Liver (tissue), 9 donors: Measurements from ENCODE around the gene RHOT1. TPM values are rescaled to one million over a fixed set of nuclear protein-coding genes. Genes with fewer than 3 reads are reported as not detected.

Source experiments
- DNase-seq: peaks from one replicate; pipeline ENCODE4 v3.0.0-alpha.2; 2017; ENCODE audit warnings: low spot score
- H3K27ac ChIP-seq, 2 donors: one replicate each; pipeline ENCODE4 v1.7.0; 2013; ENCODE audit warnings: inconsistent platforms in 2 of 2, low read length in 2 of 2, control low read depth in 1 of 2, low read depth in 1 of 2, mild to moderate bottlenecking in 1 of 2
- H3K27me3 ChIP-seq, 4 donors: one replicate each; pipeline versions ENCODE4 v1.6.1 to v1.7.0; 2013; ENCODE audit warnings: low read length in 3 of 4, inconsistent platforms in 1 of 4, mild to moderate bottlenecking in 1 of 4, moderate library complexity in 1 of 4; ENCODE audit not compliant: control insufficient read depth in 4 of 4, insufficient read depth in 4 of 4
- H3K36me3 ChIP-seq, 4 donors: one replicate each; pipeline versions ENCODE4 v1.6.1 to v1.7.0; 2013; ENCODE audit warnings: low read length in 3 of 4, mild to moderate bottlenecking in 3 of 4, low read depth in 1 of 4, moderate library complexity in 1 of 4; ENCODE audit not compliant: control insufficient read depth in 4 of 4, insufficient read depth in 3 of 4
- H3K4me1 ChIP-seq, 4 donors: one replicate each; pipeline versions ENCODE4 v1.6.1 to v1.7.0; 2013; ENCODE audit warnings: low read length in 3 of 4, mild to moderate bottlenecking in 3 of 4, moderate library complexity in 1 of 4; ENCODE audit not compliant: control insufficient read depth in 4 of 4, insufficient read depth in 4 of 4
- H3K4me3 ChIP-seq, 3 donors: one replicate each; pipeline versions ENCODE4 v1.6.1 to v1.7.0; 2013; ENCODE audit warnings: low read length in 3 of 3, control low read depth in 1 of 3, low read depth in 1 of 3, mild to moderate bottlenecking in 1 of 3
- H3K9ac ChIP-seq, 2 donors: one replicate each; pipeline ENCODE4 v1.7.0; 2013; ENCODE audit warnings: low read length in 2 of 2, mild to moderate bottlenecking in 2 of 2, moderate library complexity in 2 of 2, control low read depth in 1 of 2, low read depth in 1 of 2
- H3K9me3 ChIP-seq, 4 donors: one replicate each; pipeline versions ENCODE4 v1.6.1 to v1.7.0; 2013; ENCODE audit warnings: low read length in 3 of 4; ENCODE audit not compliant: control insufficient read depth in 4 of 4
- EGR1 ChIP-seq, 2 donors: IDR thresholded peaks; 2 replicates each; pipeline ENCODE4 v1.6.1; 2016 to 2018; ENCODE audit warnings: antibody characterized with exemption in 2 of 2, low read depth in 2 of 2
- FOXA1 ChIP-seq: IDR thresholded peaks from 2 replicates; pipeline ENCODE4 v1.6.1; 2016; ENCODE audit warnings: antibody characterized with exemption
- FOXA2 ChIP-seq: IDR thresholded peaks from 2 replicates; pipeline ENCODE4 v1.6.1; 2016; ENCODE audit warnings: antibody characterized with exemption
- GABPA ChIP-seq, 2 donors: IDR thresholded peaks in 1 of 2; conservative IDR thresholded peaks in 1 of 2; 2 replicates each; pipeline ENCODE4 v1.6.1; 2016; ENCODE audit warnings: antibody characterized with exemption in 2 of 2, mild to moderate bottlenecking in 1 of 2, moderate library complexity in 1 of 2
- HNF4A ChIP-seq, 2 donors: conservative IDR thresholded peaks; 2 replicates each; pipeline ENCODE4 v1.6.1; 2016; ENCODE audit warnings: antibody characterized with exemption in 2 of 2, mild to moderate bottlenecking in 2 of 2
- JUND ChIP-seq, 2 donors: IDR thresholded peaks; 2 replicates each; pipeline ENCODE4 v1.6.1; 2016; ENCODE audit warnings: antibody characterized with exemption in 2 of 2
- NR2F2 ChIP-seq: IDR thresholded peaks from 2 replicates; pipeline ENCODE4 v1.6.1; 2016; ENCODE audit warnings: antibody characterized with exemption
- RAD21 ChIP-seq, 2 donors: IDR thresholded peaks; 2 replicates each; pipeline ENCODE4 v1.6.1; 2016; ENCODE audit warnings: antibody characterized with exemption in 2 of 2, mild to moderate bottlenecking in 2 of 2
- RXRA ChIP-seq, 2 donors: IDR thresholded peaks; 2 replicates each; pipeline ENCODE4 v1.6.1; 2017 to 2018; ENCODE audit warnings: antibody characterized with exemption in 2 of 2, mild to moderate bottlenecking in 1 of 2
- SP1 ChIP-seq: IDR thresholded peaks from 2 replicates; pipeline ENCODE4 v1.6.1; 2018; ENCODE audit warnings: antibody characterized with exemption, mild to moderate bottlenecking
- TAF1 ChIP-seq: conservative IDR thresholded peaks from 2 replicates; pipeline ENCODE4 v1.6.1; 2016; ENCODE audit warnings: antibody characterized with exemption, mild to moderate bottlenecking
- YY1 ChIP-seq: IDR thresholded peaks from 2 replicates; pipeline ENCODE4 v1.6.1; 2016; ENCODE audit warnings: antibody characterized with exemption, mild to moderate bottlenecking
- WGBS: extraction: QIAGEN DNeasy Blood & Tissue Kit; methylation state at CpG from one replicate; pipeline ENCODE4 v1.1.7; 2013; 5-methylcytosine and 5-hydroxymethylcytosine counted together
- polyA plus RNA-seq, 2 donors: library from polyadenylated mRNA; stranded (reverse) in 1 of 2; unstranded in 1 of 2; fragments of 200-250 nt in 1 of 2; fragments of >200 nt in 1 of 2; fragmentation: Nextera tagmentation in 1 of 2; extraction: Ambion mirVana in 1 of 2; gene quantifications; one replicate each; pipeline versions ENCODE4 v1.2.1 to v1.2.3, GENCODE V29; 2013 to 2015
- total RNA-seq, 2 donors: library from RNA; depleted of rRNA; stranded (reverse); fragments of >200 nt; gene quantifications; one replicate each; pipeline ENCODE4 v1.2.3, GENCODE V29; 2014
- TF ChIP-seq, protein P1 (sequence below): IDR thresholded peaks from 2 replicates; pipeline ENCODE4 v1.6.1; 2016; ENCODE audit warnings: antibody characterized with exemption
- TF ChIP-seq, protein P2 (sequence below): fragments of 150-350 bp; IDR thresholded peaks from 2 replicates; pipeline ENCODE4 v1.5.1; 2017; ENCODE audit warnings: improper control_type of control experiment, low read depth, low read length; ENCODE audit not compliant: missing input control
- TF ChIP-seq, protein P3 (sequence below): IDR thresholded peaks from 2 replicates; pipeline ENCODE4 v1.6.1; 2016; ENCODE audit warnings: antibody characterized with exemption, mild to moderate bottlenecking
- TF ChIP-seq, protein P4 (sequence below): IDR thresholded peaks from 2 replicates; pipeline ENCODE4 v1.6.1; 2016; ENCODE audit warnings: antibody characterized with exemption
- donor health status: healthy.
- donor health status: healthy.
- donor health status: healthy.
- donor health status: healthy.
- donor health status: healthy.

The RHOT1 gene
- total and polyA plus RNA-seq, 4 donors = 8.1 to 43.4 (median 17.1) TPM

DNA sequence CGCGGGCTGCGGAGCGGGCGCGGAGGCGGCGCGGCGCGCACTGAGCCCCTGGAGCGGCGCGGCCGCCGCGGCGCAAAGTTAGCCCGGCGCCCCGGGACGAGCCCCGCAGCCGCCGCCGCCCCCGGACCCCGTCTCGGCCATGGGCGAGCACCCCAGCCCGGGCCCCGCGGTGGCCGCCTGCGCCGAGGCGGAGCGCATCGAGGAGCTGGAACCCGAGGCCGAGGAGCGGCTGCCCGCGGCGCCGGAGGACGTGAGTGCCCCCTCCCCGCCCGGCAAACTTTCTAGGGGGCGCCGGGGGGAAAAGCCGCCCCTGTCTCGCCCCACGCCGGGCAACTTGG, 123.7 kb downstream of the RHOT1 start (continued):
- TF ChIP-seq JUND (IDR thresholded peaks at IDR 0.05) = no peak

DNA sequence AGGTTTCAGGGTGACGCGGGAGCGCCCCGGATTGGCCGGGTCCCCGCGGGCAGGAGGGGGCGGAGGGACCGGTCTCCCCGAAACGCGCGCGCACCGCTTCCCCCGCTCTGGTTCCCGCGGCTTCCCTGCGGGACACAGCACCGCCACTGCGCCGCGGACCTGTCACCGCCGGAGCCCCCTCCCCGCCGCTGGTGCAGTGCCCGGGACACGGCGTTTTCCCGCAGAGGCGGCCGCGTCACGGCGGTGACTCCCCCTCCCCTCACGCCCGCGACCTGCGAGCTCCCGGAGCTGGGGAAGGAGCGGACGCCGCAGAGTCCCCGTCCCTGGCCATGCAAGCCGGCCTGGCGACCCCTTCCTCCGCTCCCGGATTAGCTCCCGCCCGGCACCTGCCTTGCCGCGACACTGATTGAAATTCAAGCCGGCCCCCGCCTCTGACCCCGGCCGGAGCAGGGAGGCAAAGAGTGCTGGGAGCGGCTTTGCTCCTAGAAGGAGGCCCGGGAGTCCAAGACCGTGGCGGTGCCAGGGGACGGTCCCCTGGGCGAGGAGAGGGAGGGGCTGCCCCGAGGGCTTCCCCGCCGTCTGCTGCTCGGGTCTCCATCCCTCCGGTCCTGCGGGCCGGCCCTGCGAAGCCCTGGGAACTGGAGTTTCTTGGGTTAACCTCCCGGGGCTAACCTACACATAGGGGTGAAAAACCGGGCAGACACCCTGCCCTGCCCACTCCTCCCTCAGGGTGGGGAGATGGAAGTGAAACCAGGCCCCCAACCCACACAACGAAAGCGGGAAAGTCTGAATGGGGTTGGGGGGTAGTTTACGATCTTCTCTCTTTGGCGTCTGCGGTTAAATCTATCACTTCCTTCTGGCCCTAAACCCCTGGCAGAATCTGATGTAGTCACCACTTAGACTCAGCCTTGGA, 124.3 kb downstream of the RHOT1 start:
- Histone ChIP-seq H3K4me3 (peak overlapping the region in 2 of 3 donors; percentile 58 to 64), H3K9me3 (no peaks in the 10 kb centered on the region), H3K36me3 (no peaks in the 10 kb centered on the region), H3K9ac (no peak overlapping the region), H3K4me1 (peaks cover 8 to 16% (median 8%) of the 10 kb centered on the region in 4 donors), H3K27me3 (peaks cover 0 to 15% (median under 1%) of the 10 kb centered on the region in 4 donors), H3K27ac (no peak overlapping the region)
- WGBS = 1% methylated on average over 78 of the region's 78 CpGs
- no peak for DNase-seq
- TF ChIP-seq RAD21 (IDR thresholded peaks at IDR 0.05) (no peak), TAF1 (no peak), NR2F2 (no peak), SP1 (no peak), FOXA2 (no peak), FOXA1 (no peak), YY1 (no peak), EGR1 (IDR thresholded peaks at IDR 0.05; ENCODE audit: low read depth in 2 of 2) (no peak), GABPA (IDR thresholded peaks at IDR 0.05 in 1 of 2, conservative IDR thresholded peaks at IDR 0.05 in 1 of 2) (no peak), HNF4A (conservative IDR thresholded peaks at IDR 0.05) (no peak), RXRA (IDR thresholded peaks at IDR 0.05) (no peak)
- TF ChIP-seq, protein P1, sequence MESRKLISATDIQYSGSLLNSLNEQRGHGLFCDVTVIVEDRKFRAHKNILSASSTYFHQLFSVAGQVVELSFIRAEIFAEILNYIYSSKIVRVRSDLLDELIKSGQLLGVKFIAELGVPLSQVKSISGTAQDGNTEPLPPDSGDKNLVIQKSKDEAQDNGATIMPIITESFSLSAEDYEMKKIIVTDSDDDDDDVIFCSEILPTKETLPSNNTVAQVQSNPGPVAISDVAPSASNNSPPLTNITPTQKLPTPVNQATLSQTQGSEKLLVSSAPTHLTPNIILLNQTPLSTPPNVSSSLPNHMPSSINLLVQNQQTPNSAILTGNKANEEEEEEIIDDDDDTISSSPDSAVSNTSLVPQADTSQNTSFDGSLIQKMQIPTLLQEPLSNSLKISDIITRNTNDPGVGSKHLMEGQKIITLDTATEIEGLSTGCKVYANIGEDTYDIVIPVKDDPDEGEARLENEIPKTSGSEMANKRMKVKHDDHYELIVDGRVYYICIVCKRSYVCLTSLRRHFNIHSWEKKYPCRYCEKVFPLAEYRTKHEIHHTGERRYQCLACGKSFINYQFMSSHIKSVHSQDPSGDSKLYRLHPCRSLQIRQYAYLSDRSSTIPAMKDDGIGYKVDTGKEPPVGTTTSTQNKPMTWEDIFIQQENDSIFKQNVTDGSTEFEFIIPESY = no peak
- TF ChIP-seq, protein P2, sequence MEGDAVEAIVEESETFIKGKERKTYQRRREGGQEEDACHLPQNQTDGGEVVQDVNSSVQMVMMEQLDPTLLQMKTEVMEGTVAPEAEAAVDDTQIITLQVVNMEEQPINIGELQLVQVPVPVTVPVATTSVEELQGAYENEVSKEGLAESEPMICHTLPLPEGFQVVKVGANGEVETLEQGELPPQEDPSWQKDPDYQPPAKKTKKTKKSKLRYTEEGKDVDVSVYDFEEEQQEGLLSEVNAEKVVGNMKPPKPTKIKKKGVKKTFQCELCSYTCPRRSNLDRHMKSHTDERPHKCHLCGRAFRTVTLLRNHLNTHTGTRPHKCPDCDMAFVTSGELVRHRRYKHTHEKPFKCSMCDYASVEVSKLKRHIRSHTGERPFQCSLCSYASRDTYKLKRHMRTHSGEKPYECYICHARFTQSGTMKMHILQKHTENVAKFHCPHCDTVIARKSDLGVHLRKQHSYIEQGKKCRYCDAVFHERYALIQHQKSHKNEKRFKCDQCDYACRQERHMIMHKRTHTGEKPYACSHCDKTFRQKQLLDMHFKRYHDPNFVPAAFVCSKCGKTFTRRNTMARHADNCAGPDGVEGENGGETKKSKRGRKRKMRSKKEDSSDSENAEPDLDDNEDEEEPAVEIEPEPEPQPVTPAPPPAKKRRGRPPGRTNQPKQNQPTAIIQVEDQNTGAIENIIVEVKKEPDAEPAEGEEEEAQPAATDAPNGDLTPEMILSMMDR = no peak
- TF ChIP-seq, protein P3, sequence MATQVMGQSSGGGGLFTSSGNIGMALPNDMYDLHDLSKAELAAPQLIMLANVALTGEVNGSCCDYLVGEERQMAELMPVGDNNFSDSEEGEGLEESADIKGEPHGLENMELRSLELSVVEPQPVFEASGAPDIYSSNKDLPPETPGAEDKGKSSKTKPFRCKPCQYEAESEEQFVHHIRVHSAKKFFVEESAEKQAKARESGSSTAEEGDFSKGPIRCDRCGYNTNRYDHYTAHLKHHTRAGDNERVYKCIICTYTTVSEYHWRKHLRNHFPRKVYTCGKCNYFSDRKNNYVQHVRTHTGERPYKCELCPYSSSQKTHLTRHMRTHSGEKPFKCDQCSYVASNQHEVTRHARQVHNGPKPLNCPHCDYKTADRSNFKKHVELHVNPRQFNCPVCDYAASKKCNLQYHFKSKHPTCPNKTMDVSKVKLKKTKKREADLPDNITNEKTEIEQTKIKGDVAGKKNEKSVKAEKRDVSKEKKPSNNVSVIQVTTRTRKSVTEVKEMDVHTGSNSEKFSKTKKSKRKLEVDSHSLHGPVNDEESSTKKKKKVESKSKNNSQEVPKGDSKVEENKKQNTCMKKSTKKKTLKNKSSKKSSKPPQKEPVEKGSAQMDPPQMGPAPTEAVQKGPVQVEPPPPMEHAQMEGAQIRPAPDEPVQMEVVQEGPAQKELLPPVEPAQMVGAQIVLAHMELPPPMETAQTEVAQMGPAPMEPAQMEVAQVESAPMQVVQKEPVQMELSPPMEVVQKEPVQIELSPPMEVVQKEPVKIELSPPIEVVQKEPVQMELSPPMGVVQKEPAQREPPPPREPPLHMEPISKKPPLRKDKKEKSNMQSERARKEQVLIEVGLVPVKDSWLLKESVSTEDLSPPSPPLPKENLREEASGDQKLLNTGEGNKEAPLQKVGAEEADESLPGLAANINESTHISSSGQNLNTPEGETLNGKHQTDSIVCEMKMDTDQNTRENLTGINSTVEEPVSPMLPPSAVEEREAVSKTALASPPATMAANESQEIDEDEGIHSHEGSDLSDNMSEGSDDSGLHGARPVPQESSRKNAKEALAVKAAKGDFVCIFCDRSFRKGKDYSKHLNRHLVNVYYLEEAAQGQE = no peak
- TF ChIP-seq, protein P4, sequence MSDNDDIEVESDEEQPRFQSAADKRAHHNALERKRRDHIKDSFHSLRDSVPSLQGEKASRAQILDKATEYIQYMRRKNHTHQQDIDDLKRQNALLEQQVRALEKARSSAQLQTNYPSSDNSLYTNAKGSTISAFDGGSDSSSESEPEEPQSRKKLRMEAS = no peak
